Stimulated activated naive CD8-positive, alpha-beta T cell treated with anti-CD3 and anti-CD28 coated beads, Interleukin-15, Interleukin-2, amounts not matched to agents 100 ng/mL and 50 ng/mL, for 24 hours (primary cell): ENCODE measurements around the gene ASCC1.
A peak's percentile ranks its signal among the peaks of the same experiment; 100 is the strongest.

Experiments used
- H3K27ac Mint-ChIP-seq: one replicate; pipeline ENCODE4 v1.8.0; 2021; ENCODE audit warnings: mild to moderate bottlenecking, mixed read lengths
- H3K27me3 Mint-ChIP-seq: one replicate; pipeline ENCODE4 v1.8.0; 2021; ENCODE audit warnings: mixed read lengths
- H3K36me3 Mint-ChIP-seq: one replicate; pipeline ENCODE4 v1.8.0; 2021; ENCODE audit warnings: low read depth, mixed read lengths
- H3K4me1 Mint-ChIP-seq: one replicate; pipeline ENCODE4 v1.8.0; 2021; ENCODE audit warnings: low read depth, mixed read lengths
- H3K4me3 Mint-ChIP-seq: one replicate; pipeline ENCODE4 v1.8.0; 2021; ENCODE audit warnings: mild to moderate bottlenecking, mixed read lengths
- H3K9me3 Mint-ChIP-seq: one replicate; pipeline ENCODE4 v1.8.0; 2021; ENCODE audit warnings: mixed read lengths

Gene ASCC1

DNA sequence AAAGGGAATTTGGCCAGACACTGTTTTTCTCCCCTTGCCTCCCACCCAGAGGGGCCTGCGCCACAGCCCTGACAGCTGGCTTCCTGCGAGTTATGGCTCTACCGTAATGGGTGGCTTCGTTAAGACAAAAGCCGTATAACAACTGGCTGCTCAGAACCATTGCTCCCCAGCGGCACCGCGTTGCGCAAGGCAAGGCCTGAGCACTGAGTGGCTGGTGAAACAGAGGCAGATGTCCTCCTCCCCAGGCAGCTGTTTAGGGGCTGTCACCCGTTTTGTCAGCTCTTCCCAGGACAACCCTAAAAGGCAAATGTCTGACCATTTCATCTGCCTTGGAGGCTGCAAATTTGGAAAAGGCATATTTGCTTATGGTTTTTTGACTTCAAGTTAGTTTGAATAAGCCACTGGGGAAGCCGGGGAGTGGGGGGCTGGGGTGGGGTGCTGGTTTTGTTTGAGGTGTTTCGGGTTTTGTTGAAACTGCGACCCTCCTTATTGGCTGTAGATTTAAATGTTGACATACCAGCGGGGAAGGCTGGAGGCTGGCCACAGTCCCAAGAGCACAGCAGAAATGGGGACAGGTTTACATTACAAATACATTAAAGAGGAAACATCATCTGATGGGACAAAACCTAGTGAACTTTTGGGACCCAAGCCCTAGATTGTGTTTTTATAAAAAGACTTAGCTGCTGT lies 127.0 kb downstream of the ASCC1 start:
- Mint-ChIP-seq H3K36me3 (peaks cover 38% of the 10 kb centered on the region), H3K27me3 (no peaks in the 10 kb centered on the region), H3K9me3 (no peaks in the 10 kb centered on the region), H3K4me1 (peaks cover 65% of the 10 kb centered on the region), H3K27ac (peak overlapping the region; percentile 97), H3K4me3 (peak overlapping the region; percentile 98)

DNA sequence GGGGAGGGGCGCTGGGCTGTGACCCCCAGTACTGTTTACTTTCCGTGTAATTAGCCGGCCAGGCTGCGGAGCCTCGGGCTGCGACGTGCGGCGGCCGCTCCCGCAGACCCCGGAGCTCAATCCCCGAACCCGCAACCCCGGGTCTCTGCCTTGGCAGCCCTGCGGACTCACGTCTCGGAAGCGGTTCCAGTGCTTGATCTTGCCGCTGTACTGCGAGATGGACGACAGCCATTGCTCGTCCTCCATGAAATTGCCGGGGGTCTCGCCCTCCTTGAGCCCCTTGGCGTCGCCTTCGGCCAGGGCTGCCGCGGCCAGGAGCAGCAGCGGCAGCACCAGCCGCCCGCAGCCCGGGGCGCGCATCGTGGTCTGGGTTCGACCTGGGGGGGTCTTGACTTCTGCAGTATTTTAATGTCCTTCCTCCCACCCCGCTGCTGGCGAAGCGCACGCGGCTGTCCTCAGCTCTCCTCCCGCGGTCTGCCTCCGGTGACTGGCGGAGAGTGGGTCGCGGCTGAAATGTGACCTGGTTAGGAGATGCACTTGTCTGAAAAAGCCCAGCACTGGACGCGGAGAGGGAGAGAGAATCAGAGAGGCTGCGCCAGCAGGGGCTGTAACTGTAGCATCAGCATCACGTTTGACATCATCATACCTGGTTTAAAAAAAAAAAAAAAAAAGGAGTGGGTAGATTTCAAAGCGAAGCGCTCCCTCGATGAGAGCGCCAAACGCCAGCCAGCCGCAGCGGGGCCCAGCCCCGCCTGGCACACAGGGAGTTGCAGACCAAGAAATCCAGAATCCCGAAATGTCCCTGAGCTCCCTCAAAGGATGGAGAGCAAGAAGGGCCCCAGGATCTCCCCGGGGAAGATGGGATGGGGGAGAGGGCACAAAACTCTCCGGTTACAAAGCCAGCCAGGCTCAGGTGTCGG lies 127.8 kb downstream of the ASCC1 start, which contains the start of gene SPOCK2:
Gene SPOCK2 (minus strand): TSS at position 583 of the 920 bp plus-strand sequence. CDS start 223 bp downstream, at position 360.
- peak within 1 kb of the TSS; percentile 98 for H3K4me3 Mint-ChIP-seq
- peaks cover 40% of the 10 kb centered on the region for H3K36me3 Mint-ChIP-seq
- H3K9me3 Mint-ChIP-seq, result no peaks in the 10 kb centered on the region
- peaks cover 67% of the 10 kb centered on the region for H3K4me1 Mint-ChIP-seq
- no peaks in the 10 kb centered on the region for H3K27me3 Mint-ChIP-seq
- peak within 1 kb of the TSS; percentile 97 for H3K27ac Mint-ChIP-seq

DNA sequence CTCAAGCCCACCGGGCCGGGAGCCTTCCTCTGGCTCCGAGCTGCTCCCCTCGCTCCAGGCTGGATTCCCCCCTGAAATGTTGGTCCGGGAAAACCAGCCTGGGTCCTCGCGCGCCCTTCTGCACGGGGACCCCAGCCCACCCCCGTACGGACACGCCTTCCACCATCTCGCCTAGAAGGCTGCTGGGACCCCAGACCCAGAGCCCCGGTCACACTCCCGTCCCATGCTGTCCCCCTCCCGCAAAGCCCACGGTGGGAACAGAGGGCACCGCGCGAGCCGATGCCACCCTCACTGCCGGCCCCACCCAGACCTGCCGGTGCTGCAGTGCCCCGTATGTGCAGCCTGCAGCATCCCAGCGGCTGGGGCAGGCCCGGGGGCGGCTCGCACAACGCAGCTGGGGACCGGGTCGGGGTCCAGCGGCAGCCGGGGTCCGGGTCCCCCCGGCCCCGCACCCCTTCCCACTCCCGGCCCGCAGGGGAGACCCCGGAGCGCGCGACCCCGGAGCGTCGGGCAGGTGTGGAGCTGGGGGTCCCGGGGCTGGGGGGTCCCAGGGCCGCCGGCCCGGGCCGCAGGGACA lies 128.6 kb downstream of the ASCC1 start:
- Mint-ChIP-seq H3K27me3 (no peaks in the 10 kb centered on the region), H3K4me3 (peak overlapping the region; percentile 98), H3K4me1 (peaks cover 66% of the 10 kb centered on the region), H3K9me3 (no peaks in the 10 kb centered on the region), H3K36me3 (peaks cover 37% of the 10 kb centered on the region), H3K27ac (peak overlapping the region; percentile 81)

DNA sequence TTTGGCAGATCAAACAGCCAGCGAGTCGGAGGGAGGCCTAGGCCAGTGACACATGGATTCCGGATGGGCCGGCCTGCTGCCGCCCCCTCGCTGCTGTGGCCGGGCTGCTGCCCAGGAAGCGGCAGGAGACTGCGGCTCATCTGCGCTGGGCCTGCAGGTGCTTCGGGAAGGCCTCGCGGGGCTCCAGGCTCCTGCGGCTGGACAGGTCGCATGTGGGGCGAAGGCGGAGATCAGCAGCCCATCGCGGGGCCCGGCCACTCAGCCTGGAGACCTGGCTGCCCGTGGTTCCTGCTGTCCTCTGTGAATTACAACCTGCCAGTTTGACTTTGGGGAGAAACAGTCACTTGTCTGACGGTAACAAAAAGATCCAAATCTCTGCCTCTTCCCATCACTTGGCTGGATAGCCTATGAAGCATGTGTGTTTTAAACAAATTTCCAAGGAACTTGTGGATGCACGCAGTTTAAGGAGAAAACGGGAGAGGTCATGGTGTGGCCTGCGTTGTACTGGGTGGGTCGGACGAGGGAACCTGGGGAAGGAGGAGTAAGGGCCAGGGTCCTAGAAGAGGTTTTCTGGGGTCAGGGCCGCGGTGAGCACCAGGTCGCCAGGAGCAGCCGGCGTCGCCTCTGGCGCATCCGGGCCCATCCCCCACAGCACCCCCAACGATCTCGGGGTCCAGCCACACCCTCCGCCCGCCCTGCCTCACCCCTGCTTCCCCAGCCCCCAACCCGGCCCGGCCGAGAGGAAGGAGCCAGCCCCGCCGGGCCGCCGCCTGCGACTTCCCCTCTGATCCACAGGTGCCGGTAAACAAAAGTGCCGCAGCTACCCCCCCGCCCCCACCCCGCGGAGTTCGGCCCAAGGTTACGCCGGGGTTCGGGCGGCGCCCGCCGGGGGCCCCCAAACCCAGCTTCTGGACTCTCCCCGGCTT lies 129.3 kb downstream of the ASCC1 start:
- peak overlapping the region; percentile 98 for H3K4me3 Mint-ChIP-seq
- H3K9me3 Mint-ChIP-seq, result no peaks in the 10 kb centered on the region
- peak overlapping the region; percentile 81 for H3K27ac Mint-ChIP-seq
- H3K27me3 Mint-ChIP-seq, result no peaks in the 10 kb centered on the region
- peaks cover 70% of the 10 kb centered on the region for H3K4me1 Mint-ChIP-seq
- H3K36me3 Mint-ChIP-seq, result peaks cover 33% of the 10 kb centered on the region

DNA sequence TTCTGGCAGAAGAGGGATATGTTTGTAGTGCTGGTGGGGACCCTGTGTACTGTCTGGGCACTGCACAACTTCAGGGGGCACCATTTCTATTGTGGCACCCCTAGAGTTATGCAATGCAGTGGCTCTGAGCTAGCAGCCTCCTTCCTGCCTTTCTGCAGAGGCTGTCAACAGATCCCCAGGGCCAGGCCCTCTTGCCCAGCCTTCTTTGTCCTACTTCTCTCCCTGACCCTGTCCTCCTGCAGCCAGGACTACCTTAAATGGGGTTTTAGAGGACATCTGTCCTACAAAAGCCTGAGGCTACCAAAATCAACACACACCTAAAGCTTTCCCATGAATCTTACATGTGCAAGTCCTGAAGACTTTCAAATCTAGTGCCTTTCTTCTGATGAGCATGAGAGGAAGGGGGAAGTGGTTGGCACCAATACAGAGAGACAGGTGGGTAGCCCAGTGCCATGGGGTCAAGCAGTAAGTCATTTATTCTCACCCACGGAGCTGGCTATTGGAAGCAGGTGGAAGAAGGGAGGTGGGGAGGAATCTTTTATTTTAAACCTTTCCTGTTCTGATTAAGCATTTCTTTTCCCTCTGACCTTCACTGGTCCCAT lies 130.1 kb downstream of the ASCC1 start:
- H3K27ac Mint-ChIP-seq, result peak overlapping the region; percentile 75
- peak overlapping the region; percentile 98 for H3K4me3 Mint-ChIP-seq
- H3K36me3 Mint-ChIP-seq, result peaks cover 33% of the 10 kb centered on the region
- no peaks in the 10 kb centered on the region for H3K27me3 Mint-ChIP-seq
- H3K4me1 Mint-ChIP-seq, result peaks cover 78% of the 10 kb centered on the region
- H3K9me3 Mint-ChIP-seq, result no peaks in the 10 kb centered on the region

DNA sequence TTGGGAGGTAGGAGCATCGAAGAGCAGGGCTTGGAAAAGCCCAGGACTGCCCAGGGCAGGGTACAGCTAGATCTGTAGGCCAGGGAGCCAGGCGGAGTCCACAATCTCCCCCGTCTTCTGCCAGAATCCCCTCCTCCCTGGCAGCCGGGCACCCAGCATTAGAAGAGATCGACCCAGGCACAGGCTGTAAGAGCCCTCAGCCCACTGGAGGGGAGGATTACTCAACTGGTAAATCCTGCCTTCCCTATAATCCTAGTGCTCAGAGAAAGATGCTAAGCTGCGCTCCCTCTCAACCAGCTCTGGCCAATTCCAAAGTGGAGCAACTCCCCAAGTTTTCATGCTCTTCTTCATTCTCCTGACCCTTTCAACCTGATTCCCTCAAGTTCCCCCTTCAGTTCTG lies 130.9 kb downstream of the ASCC1 start:
- Mint-ChIP-seq H3K27ac (peak overlapping the region; percentile 16), H3K36me3 (peaks cover 33% of the 10 kb centered on the region), H3K4me3 (peak overlapping the region; percentile 98), H3K4me1 (peaks cover 83% of the 10 kb centered on the region), H3K9me3 (no peaks in the 10 kb centered on the region), H3K27me3 (no peaks in the 10 kb centered on the region)

DNA sequence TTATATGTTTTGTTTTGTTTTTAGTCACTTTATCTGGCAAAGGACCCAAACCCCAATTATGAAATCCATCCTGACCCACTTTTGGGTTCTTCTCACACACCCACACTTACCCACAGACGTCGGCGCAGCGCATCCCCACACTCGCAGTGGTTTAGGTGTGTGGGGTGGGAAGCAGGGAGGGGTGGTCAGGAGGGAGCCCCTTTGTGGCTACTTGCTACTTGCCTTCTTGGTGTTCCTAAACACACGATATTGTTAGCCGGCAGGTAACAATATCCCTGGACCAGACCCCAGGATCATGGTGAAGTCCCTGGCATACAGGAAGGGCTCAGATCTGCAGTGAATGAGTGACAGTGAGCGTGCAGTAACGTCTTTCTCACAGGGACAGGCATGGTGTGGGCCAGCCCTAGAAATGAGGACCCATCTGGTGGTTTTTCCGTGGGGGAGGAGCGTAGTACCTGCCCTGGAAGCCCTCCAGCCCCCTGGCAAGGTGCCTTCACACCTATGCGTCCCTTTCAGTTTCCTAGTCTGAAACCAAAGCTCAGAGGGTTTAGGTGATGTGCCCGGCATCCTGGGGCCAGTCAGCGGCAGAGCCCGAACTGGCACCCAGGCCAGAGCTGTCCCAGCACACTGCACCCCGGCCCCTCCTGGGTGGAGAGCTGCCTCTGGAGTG lies 132.2 kb downstream of the ASCC1 start:
- H3K4me1 Mint-ChIP-seq, result peaks cover 83% of the 10 kb centered on the region
- H3K36me3 Mint-ChIP-seq, result peaks cover 33% of the 10 kb centered on the region
- H3K27ac Mint-ChIP-seq, result peak overlapping the region; percentile 84
- H3K4me3 Mint-ChIP-seq, result peak overlapping the region; percentile 98
- H3K9me3 Mint-ChIP-seq, result no peaks in the 10 kb centered on the region
- H3K27me3 Mint-ChIP-seq, result no peaks in the 10 kb centered on the region

DNA sequence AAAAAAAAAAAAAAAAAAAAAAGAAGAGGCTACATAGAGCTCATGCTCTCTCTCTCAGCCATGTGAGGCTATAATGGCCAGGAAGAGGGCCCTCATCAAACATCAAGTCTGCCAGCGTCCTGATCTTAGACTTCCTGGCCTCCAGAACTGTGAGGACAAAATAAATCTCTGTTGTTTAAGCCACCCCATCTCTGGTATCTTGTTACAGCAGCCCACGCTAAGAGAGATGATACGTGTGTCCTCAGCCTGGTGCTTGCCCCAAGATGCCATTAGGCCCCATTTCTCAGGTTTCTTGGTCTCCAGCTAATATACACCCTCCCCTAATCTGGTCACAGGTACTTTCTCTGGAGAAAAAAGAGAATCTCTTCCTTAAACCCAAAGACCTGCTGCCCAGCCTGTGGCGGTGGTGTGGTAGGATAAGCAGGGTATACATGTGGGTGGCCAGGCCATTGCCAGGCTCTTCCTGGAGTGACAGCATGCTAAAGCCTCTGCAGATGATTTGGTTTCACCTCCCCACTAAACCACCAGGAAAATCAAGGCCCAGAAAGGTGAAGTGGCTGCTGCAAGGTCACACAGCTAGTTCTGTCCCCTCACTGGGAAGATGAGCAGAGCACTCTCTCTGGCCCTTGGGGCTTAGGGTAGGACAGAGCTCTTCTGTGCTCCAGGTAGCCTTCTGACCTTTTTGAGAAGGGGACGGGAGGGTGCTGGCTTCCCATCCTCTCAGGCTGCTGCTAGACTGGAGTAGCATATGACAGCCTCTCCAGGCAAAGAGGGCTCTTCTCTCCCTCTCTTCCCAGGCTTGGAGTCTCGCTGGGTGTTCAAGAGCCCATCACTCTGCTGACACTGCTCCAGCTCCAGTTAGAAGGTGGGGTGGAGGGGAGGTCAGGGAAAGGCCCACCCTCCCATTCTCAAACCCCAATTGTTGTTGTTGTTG lies 133.0 kb downstream of the ASCC1 start:
- peak overlapping the region; percentile 98 for H3K4me3 Mint-ChIP-seq
- H3K27ac Mint-ChIP-seq, result peak overlapping the region; percentile 84
- H3K9me3 Mint-ChIP-seq, result no peaks in the 10 kb centered on the region
- peaks cover 81% of the 10 kb centered on the region for H3K4me1 Mint-ChIP-seq
- no peaks in the 10 kb centered on the region for H3K27me3 Mint-ChIP-seq
- H3K36me3 Mint-ChIP-seq, result peaks cover 35% of the 10 kb centered on the region

DNA sequence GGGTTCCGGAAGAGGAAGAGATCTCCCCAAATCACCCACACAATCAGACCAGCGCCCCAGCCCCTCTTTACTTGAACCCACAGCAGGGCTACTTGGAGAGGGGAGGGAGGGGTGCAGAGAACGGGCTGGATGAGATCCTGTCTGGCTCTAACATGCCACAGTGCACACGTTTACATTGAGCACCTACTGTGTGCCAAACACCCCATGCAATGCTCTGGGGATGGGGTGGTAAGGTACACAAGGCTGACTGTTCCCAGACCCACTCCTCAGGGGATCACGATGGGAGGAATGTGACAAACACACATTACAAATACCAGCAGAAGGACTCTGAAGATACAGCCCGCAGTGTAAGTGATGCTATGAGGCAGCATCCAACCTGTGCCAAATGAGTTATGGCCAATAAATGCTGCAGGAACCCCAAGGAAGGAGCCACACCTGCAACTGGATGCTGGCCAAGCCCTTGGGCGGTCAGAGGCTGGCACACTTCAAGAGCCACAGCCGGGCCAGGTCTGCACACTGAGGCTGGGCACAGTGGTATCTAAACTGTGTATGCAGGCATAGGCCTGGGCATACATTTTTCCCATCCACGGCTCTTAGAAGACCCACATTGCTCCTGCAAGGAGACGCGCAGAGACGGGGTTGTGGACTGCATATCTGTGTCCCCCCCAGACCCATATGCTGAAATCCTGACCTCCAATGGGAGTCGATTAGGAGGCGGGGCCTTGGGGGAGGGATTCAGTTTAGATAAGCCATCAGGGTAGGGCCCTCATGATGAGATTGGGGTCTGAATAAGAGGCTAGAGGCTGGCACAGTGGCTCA lies 134.1 kb downstream of the ASCC1 start:
- peaks cover 34% of the 10 kb centered on the region for H3K36me3 Mint-ChIP-seq
- peaks cover 91% of the 10 kb centered on the region for H3K4me1 Mint-ChIP-seq
- H3K4me3 Mint-ChIP-seq, result peak overlapping the region; percentile 32
- peak overlapping the region; percentile 87 for H3K27ac Mint-ChIP-seq
- H3K9me3 Mint-ChIP-seq, result no peaks in the 10 kb centered on the region
- H3K27me3 Mint-ChIP-seq, result no peaks in the 10 kb centered on the region

DNA sequence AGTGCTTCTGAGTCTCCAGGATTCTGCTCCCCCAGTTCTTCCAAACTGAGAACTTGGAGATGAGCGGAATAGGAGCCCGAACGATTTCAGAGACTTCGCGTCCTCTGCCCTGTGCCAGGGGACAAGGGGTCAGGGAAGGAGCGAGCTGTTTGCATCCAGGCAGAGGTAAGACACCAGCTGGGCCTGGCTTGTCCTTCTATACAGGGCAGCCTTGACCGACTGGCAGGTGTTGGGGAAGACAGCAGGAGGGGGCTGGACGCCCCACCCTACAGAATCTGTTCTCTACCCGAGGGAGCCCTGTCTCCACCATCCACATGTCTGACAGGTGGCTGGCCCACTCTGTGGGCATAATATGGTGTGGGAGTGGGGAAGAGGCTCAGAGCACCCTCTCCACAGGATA lies 134.9 kb downstream of the ASCC1 start:
- H3K4me3 Mint-ChIP-seq, result no peak overlapping the region
- H3K27me3 Mint-ChIP-seq, result no peaks in the 10 kb centered on the region
- H3K27ac Mint-ChIP-seq, result peak overlapping the region; percentile 87
- H3K4me1 Mint-ChIP-seq, result peaks cover 93% of the 10 kb centered on the region
- H3K36me3 Mint-ChIP-seq, result peaks cover 27% of the 10 kb centered on the region
- H3K9me3 Mint-ChIP-seq, result no peaks in the 10 kb centered on the region

DNA sequence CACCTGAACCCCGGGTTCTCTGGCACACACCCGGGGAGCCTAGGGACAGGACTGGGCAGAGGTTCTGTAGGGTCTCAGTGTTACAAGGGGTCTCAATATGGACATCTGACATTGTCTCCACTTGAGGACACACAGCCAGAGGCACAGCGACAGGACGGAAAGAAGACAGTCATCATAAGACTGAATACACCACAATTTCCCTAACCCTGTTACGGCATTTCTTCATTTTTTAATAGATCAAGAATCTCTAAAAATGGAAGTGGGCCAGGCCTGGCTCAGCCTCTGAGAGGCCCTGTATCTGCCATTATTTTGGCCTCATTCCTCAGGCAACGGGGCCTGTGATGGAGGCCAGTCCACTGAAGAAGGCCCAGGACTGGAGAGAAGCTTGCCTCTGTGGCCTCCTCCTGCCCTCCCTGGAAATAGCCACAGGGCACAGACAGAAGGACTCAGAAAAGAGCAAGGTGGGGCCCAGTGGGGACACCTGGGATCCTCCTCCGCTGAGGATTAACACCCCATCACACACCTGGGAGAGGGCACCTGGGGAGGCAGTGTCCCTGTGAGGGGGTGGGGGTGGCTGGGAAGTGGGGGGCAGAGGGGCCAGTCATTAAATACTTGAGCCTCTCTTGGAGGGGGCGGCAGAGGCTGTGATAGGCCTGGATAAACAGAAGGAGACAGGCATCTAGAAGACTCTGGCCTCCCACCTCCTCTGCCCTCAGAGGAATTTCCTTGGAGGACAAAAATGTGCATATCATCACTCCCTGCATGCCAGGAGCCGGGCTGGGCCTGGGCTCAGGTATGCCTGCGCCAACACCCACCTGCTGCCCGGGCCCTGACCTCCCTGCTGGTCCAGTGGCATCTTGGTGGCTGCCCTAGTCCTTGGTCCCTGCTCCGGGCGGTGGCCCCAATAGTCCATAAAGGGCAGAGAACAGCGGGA lies 135.8 kb downstream of the ASCC1 start:
- H3K27ac Mint-ChIP-seq, result peak overlapping the region; percentile 93

More for the DNA sequence above, 135.8 kb downstream of the ASCC1 start:
- Mint-ChIP-seq H3K36me3 (peaks cover 21% of the 10 kb centered on the region), H3K4me1 (peaks cover 94% of the 10 kb centered on the region), H3K9me3 (no peaks in the 10 kb centered on the region), H3K4me3 (peak overlapping the region; percentile 55), H3K27me3 (no peaks in the 10 kb centered on the region)
